Adrenal gland (tissue), 12 donors: ENCODE data around the gene ZFP62. TPM values are rescaled to one million over a fixed set of nuclear protein-coding genes. Genes with fewer than 3 reads are reported as not detected.

Experiments
- DNase-seq, 7 donors: peaks; one replicate each; pipeline ENCODE4 v3.0.0-alpha.2; 2019 to 2020
- H3K27ac ChIP-seq, 5 donors: fragments of 200-600 bp; sonication (generic) in 4 of 5; 1 replicate in 3 of 5; 2 replicates in 2 of 5; pipeline versions ENCODE4 v1.5.1 to v1.8.0; 2016 to 2020; ENCODE audit warnings: mild to moderate bottlenecking in 1 of 5
- H3K27me3 ChIP-seq: fragments of 200-600 bp; 2 replicates; pipeline ENCODE4 v1.8.0; 2021
- H3K36me3 ChIP-seq, 2 donors: fragments of 200-600 bp; replicated peaks in 1 of 2; 1 replicate in 1 of 2; 2 replicates in 1 of 2; pipeline versions ENCODE4 v1.5.1 to v1.8.0; 2018 to 2022
- H3K4me1 ChIP-seq, 2 donors: fragments of 200-600 bp; replicated peaks in 1 of 2; 1 replicate in 1 of 2; 2 replicates in 1 of 2; pipeline versions ENCODE4 v1.5.1 to v1.8.0; 2018 to 2021
- H3K4me3 ChIP-seq, 4 donors: fragments of 200-600 bp; sonication (generic) in 3 of 4; one replicate each; pipeline ENCODE4 v1.5.1; 2016 to 2018
- H3K9me3 ChIP-seq, 3 donors: fragments of 200-600 bp; sonication (generic) in 1 of 3; replicated peaks in 1 of 3; 1 replicate in 2 of 3; 2 replicates in 1 of 3; pipeline versions ENCODE4 v1.5.1 to v1.8.0; 2016 to 2021
- POLR2A ChIP-seq, 2 donors: fragments of 450-650 bp; IDR thresholded peaks; one replicate each; pipeline ENCODE4 v1.6.1; 2017; ENCODE audit warnings: antibody characterized with exemption in 2 of 2, mild to moderate bottlenecking in 2 of 2, moderate library complexity in 1 of 2
- WGBS, 4 donors: extraction: QIAGEN DNeasy Blood & Tissue Kit in 2 of 4; methylation state at CpG; one replicate each; pipeline versions ENCODE4 v1.1.5 to v1.1.7; 2013 to 2017; 5-methylcytosine and 5-hydroxymethylcytosine counted together
- intact Hi-C, 2 donors: fragments of 100-400 bp; cut with DNase I; formaldehyde crosslinking; loops; one replicate each; pipeline versions ENCODE4 v1.14.1 to v1.15.0; 2022 to 2023
- polyA plus RNA-seq, 3 donors: library from polyadenylated mRNA; stranded (reverse); fragments of 200-250 nt in 2 of 3; fragments of 350-450 nt in 1 of 3; fragmentation: Illumina TruSeq in 1 of 3; extraction: RNeasy Lipid Tissue Mini Kit (QIAGEN cat#74804) in 1 of 3; gene quantifications; one replicate each; pipeline ENCODE4 v1.2.3, GENCODE V29; 2013 to 2014
- total RNA-seq, 9 donors: library from RNA; depleted of rRNA in 4 of 9; stranded (reverse); fragments of >200 nt in 4 of 9; fragments of 120-200 nt in 1 of 9; fragmentation: NEBNext Ultra II Directional in 1 of 9; extraction: Animal tissue kit (Norgen Biotek cat#: 25700) in 1 of 9; gene quantifications; one replicate each; pipeline versions ENCODE4 v1.1.0 to v1.2.4, GENCODE V29; 2013 to 2023
- TF ChIP-seq, protein P1 (sequence below), 6 experiments: fragments of 450-650 bp in 4 of 6; fragments of 200-600 bp in 2 of 6; sonication (generic) in 1 of 6; IDR thresholded peaks; 1 replicate in 5 of 6; 2 replicates in 1 of 6; pipeline versions ENCODE4 v1.5.1 to v1.8.0; 2016 to 2021; ENCODE audit warnings: antibody characterized with exemption in 6 of 6, mild to moderate bottlenecking in 2 of 6, moderate library complexity in 1 of 6
- donor health status: healthy with polysubstance abuse.
- donor health status: Bipolar disorder and iron deficiency.
- donor health status: DM: yes; HTN: yes; CAD: no.
- donor health status: DM: no; HTN: no; CAD: no.
- donor health status: DM: no; HTN: no; CAD: no.
- donor health status: DM: yes; HTN: yes; CAD: no.

Gene ZFP62
- total and polyA plus RNA-seq, 12 donors, result 8.5 to 39.7 (median 16.5) TPM

DNA sequence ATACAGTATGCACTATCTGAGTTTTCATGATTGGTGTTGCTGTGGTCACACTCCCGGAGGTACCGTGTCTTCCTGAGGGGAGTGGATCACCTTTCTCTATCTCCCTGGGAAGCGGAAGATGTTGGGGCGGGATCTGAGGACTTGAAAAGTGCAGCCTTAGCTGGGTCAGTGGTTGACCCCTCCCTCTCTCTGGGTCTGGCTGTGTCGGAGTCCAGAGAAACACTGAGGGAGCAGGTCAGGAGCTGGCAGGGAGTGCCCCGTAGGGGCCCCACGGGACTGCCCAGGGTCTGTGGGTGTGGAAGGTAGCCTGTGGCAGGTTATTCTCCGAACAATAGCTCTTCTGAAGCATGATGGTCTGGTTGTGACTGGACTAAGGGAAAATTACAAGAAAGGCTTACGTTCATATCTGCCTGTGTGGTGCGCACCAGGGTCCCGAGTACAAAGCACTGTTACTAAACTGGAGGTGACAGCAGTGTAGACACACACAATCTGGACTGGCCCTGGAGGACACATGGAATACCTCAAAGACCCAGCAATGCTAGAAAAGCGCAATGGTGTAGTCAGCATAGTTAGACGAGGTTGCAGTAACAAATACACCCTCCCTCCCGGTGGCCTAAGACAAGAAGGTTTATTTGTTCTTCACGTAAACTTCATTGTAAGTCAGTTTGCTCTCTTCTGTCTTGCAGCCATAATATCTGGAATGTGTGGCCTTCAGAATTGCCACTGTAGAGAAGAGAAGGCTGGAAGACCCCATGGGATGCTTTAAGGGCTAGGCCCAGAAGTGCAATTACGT, 9.4 kb upstream of the ZFP62 start:
- Histone ChIP-seq H3K4me3 (no peak overlapping the region), H3K4me1 (no peaks in the 10 kb centered on the region), H3K36me3 (no peaks in the 10 kb centered on the region), H3K27ac (no peak overlapping the region), H3K9me3 (no peaks in the 10 kb centered on the region), H3K27me3 (no peaks in the 10 kb centered on the region)
- DNase-seq, result no peak
- no peak for TF ChIP-seq POLR2A (IDR thresholded peaks at IDR 0.05)
- TF ChIP-seq, protein P1, sequence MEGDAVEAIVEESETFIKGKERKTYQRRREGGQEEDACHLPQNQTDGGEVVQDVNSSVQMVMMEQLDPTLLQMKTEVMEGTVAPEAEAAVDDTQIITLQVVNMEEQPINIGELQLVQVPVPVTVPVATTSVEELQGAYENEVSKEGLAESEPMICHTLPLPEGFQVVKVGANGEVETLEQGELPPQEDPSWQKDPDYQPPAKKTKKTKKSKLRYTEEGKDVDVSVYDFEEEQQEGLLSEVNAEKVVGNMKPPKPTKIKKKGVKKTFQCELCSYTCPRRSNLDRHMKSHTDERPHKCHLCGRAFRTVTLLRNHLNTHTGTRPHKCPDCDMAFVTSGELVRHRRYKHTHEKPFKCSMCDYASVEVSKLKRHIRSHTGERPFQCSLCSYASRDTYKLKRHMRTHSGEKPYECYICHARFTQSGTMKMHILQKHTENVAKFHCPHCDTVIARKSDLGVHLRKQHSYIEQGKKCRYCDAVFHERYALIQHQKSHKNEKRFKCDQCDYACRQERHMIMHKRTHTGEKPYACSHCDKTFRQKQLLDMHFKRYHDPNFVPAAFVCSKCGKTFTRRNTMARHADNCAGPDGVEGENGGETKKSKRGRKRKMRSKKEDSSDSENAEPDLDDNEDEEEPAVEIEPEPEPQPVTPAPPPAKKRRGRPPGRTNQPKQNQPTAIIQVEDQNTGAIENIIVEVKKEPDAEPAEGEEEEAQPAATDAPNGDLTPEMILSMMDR (IDR thresholded peaks at IDR 0.05), result no peak
- 73 to 82% (median 76%) methylated on average over 16 of the region's 16 CpGs for WGBS, 4 donors
- intact Hi-C loops, result loop anchor here in 1 of 2 donors (10.0 kb wide), 1 partner anchor 284 kb away; no protein-coding TSS in a partner anchor

DNA sequence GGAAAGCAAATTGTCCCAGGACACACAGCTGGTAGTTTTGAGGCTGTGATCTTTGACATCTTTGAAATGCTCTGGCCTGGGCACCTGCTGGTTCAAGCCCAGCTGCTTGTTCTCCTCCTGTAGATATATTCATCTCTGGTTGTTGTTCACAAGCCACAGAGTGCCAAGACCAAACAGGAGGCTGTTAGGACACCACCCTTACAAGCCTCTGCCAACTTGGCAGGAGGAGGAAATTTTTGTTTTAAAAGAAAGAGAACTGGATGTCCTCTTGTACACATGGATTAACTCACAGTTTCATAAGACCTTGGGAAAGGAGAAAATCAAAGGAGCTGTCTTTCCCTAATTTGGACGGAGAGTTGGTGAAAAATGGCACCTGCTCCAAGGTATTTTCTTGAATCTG, 8.5 kb upstream of the ZFP62 start:
- peak in 2 of 7 donors; percentile 18 to 22 for DNase-seq
- Histone ChIP-seq H3K4me1 (no peaks in the 10 kb centered on the region), H3K9me3 (no peaks in the 10 kb centered on the region), H3K27ac (no peak overlapping the region), H3K36me3 (no peaks in the 10 kb centered on the region), H3K27me3 (no peaks in the 10 kb centered on the region), H3K4me3 (no peak overlapping the region)
- 27 to 58% (median 49%) methylated on average over 1 of the region's 1 CpG for WGBS, 4 donors
- intact Hi-C loops, result loop anchor here in 1 of 2 donors (10.0 kb wide), 1 partner anchor 85 kb away; no protein-coding TSS in a partner anchor
- no peak for TF ChIP-seq POLR2A (IDR thresholded peaks at IDR 0.05)
- TF ChIP-seq, protein P1 (IDR thresholded peaks at IDR 0.05), result no peak

- Histone ChIP-seq H3K4me3 (no peak overlapping the region), H3K27ac (no peak overlapping the region), H3K36me3 (no peaks in the 10 kb centered on the region), H3K9me3 (no peaks in the 10 kb centered on the region), H3K4me1 (no peaks in the 10 kb centered on the region), H3K27me3 (no peaks in the 10 kb centered on the region)
- 0 to 3% (median 1%) methylated on average over 3 of the region's 3 CpGs for WGBS, 4 donors
- intact Hi-C loops, result loop anchor here in 1 of 2 donors (10.0 kb wide), 1 partner anchor 84 kb away; no protein-coding TSS in a partner anchor
- peak; percentile 72 to 92 (median 84) for DNase-seq
- TF ChIP-seq, protein P1 (IDR thresholded peaks at IDR 0.05), result peak; percentile 67 to 78 (median 76)
- no peak for TF ChIP-seq POLR2A (IDR thresholded peaks at IDR 0.05)
Observed at GRCh38 chr5:180868960-180869359, 7.9 kb upstream of the ZFP62 start.

DNA sequence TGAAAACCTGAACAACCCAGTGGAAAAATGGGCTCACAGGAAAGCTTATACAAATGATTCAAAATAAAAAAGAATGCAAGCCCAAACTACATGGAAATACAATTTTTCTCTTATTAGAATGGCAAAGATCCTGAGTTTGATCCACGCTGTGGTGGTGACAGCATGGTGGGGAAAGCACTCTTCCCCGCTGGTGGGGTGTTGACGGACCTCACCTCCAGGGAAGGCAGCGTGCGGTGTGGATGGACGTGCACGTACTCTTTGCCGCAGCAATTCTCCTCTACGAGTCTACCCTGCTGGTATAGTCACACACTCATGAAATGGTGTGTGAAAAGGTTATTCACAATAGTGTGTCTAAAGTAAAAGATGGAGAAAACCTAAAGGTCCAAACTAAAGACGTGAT, 5.9 kb upstream of the ZFP62 start:
- 78 to 89% (median 86%) methylated on average over 10 of the region's 10 CpGs for WGBS, 4 donors
- TF ChIP-seq, protein P1 (IDR thresholded peaks at IDR 0.05), result no peak
- TF ChIP-seq POLR2A (IDR thresholded peaks at IDR 0.05), result no peak
- no peaks in the 10 kb centered on the region for H3K9me3 ChIP-seq
- intact Hi-C loops, result loop anchor here in 1 of 2 donors (10.0 kb wide), 1 partner anchor 82 kb away; no protein-coding TSS in a partner anchor
- DNase-seq, result no peak
- H3K36me3 ChIP-seq, result no peaks in the 10 kb centered on the region
- H3K4me3 ChIP-seq, result no peak overlapping the region
- H3K27me3 ChIP-seq, result no peaks in the 10 kb centered on the region
- H3K27ac ChIP-seq, result no peak overlapping the region
- no peaks in the 10 kb centered on the region for H3K4me1 ChIP-seq
